Prostate gland (tissue), 2 donors: ENCODE results near the gene SCGN. TPM values are rescaled to one million over a fixed set of nuclear protein-coding genes. Genes with fewer than 3 reads are reported as not detected.
A peak's percentile ranks its signal among the peaks of the same experiment; 100 is the strongest.

ENCODE experiments used
- DNase-seq: peaks from one replicate; pipeline ENCODE4 v3.0.0-alpha.2; 2019; ENCODE audit warnings: low spot score
- H3K27ac ChIP-seq, 2 donors: fragments of 200-600 bp; sonication (generic); 2 replicates each; pipeline ENCODE4 v1.5.1; 2017 to 2019
- H3K27me3 ChIP-seq: fragments of 200-600 bp; sonication (generic); replicated peaks from 2 replicates; pipeline ENCODE4 v1.5.1; 2019; ENCODE audit not compliant: insufficient read depth
- H3K36me3 ChIP-seq, 2 donors: fragments of 200-600 bp; sonication (generic); 1 replicate in 1 of 2; 2 replicates in 1 of 2; pipeline versions ENCODE4 v1.5.1 to v1.8.1; 2017 to 2019
- H3K4me1 ChIP-seq: fragments of 200-600 bp; sonication (generic); replicated peaks from 2 replicates; pipeline ENCODE4 v1.5.1; 2019
- H3K4me3 ChIP-seq, 2 donors: fragments of 200-600 bp; sonication (generic); 2 replicates each; pipeline ENCODE4 v1.5.1; 2017 to 2019
- H3K9me3 ChIP-seq: fragments of 200-600 bp; sonication (generic); 2 replicates; pipeline ENCODE4 v1.5.1; 2017
- CTCF ChIP-seq, 4 experiments: fragments of 200-600 bp in 2 of 4; fragments of 450-650 bp in 2 of 4; sonication (generic) in 2 of 4; IDR thresholded peaks; 1 replicate in 3 of 4; 2 replicates in 1 of 4; pipeline ENCODE4 v1.5.1; 2016 to 2019; ENCODE audit warnings: antibody characterized with exemption in 4 of 4, mild to moderate bottlenecking in 2 of 4, moderate library complexity in 2 of 4
- POLR2A ChIP-seq: fragments of 450-650 bp; IDR thresholded peaks from one replicate; pipeline ENCODE4 v1.6.1; 2016; ENCODE audit warnings: antibody characterized with exemption, mild to moderate bottlenecking
- POLR2AphosphoS5 ChIP-seq: sonication (generic); formaldehyde crosslinking; IDR thresholded peaks from one replicate; pipeline ENCODE4 v1.6.1; 2017; ENCODE audit warnings: antibody characterized with exemption
- WGBS: methylation state at CpG from one replicate; pipeline ENCODE4 v1.1.5; 2018; 5-methylcytosine and 5-hydroxymethylcytosine counted together
- intact Hi-C: fragments of 100-400 bp; cut with DNase I; formaldehyde crosslinking; loops from one replicate; pipeline ENCODE4 v1.14.2; 2022
- total RNA-seq, 2 donors: library from RNA; depleted of rRNA; stranded (reverse); fragments of >200 nt; gene quantifications; one replicate each; pipeline ENCODE4 v1.1.0, GENCODE V29; 2016

SCGN gene
- 1 to 10 TPM in 1 of 2 donors, not detected in 1; 2.6 TPM for total RNA-seq

GRCh38 chr6:25652007-25652515, at the start of gene SCGN:
Gene SCGN (plus strand): TSS chr6:25652215. CDS start chr6:25652404, 189 bp downstream.
- Histone ChIP-seq H3K4me1 (no peaks in the 10 kb centered on the region), H3K4me3 (peak within 1 kb of the TSS in 1 of 2 donors; percentile 19), H3K9me3 (no peaks in the 10 kb centered on the region), H3K27me3 (no peaks in the 10 kb centered on the region), H3K36me3 (no peaks in the 10 kb centered on the region), H3K27ac (no peak within 1 kb of the TSS)
- WGBS, result 4% methylated on average over 35 of the region's 35 CpGs
- DNase-seq, result peak; percentile 48
- TF ChIP-seq CTCF (IDR thresholded peaks at IDR 0.05) (no peak), POLR2AphosphoS5 (no peak), POLR2A (no peak)
- intact Hi-C loops, result no loop called here

- Histone ChIP-seq H3K27ac (no peak overlapping the region), H3K4me1 (peaks cover 3% of the 10 kb centered on the region), H3K4me3 (no peak overlapping the region), H3K27me3 (no peaks in the 10 kb centered on the region), H3K9me3 (no peaks in the 10 kb centered on the region), H3K36me3 (no peaks in the 10 kb centered on the region)
- TF ChIP-seq POLR2A, result no peak
- TF ChIP-seq POLR2AphosphoS5, result no peak
- no peak for TF ChIP-seq CTCF (IDR thresholded peaks at IDR 0.05)
- intact Hi-C loops, result loop anchor here (5.0 kb wide), 1 partner anchor 335 kb away; no protein-coding TSS in a partner anchor
- DNase-seq, result no peak
- 100% methylated on average over 1 of the region's 1 CpG for WGBS
Measured at GRCh38 chr6:25602674-25602982, 49.4 kb upstream of the SCGN start.

- WGBS, result 89% methylated on average over 1 of the region's 1 CpG
- Histone ChIP-seq H3K4me1 (peaks cover 3% of the 10 kb centered on the region), H3K36me3 (no peaks in the 10 kb centered on the region), H3K27me3 (no peaks in the 10 kb centered on the region), H3K27ac (no peak overlapping the region), H3K4me3 (no peak overlapping the region), H3K9me3 (no peaks in the 10 kb centered on the region)
- TF ChIP-seq POLR2A (no peak), CTCF (IDR thresholded peaks at IDR 0.05) (no peak), POLR2AphosphoS5 (no peak)
- no peak for DNase-seq
- intact Hi-C loops, result loop anchor here (5.0 kb wide), 1 partner anchor 336 kb away; no protein-coding TSS in a partner anchor
Measured at GRCh38 chr6:25603251-25603650, 48.8 kb upstream of the SCGN start.

GRCh38 chr6:25606151-25606550, 45.9 kb upstream of the SCGN start:
- H3K27me3 ChIP-seq, result no peaks in the 10 kb centered on the region
- 87% methylated on average over 11 of the region's 11 CpGs for WGBS
- intact Hi-C loops, result no loop called here
- DNase-seq, result no peak
- no peaks in the 10 kb centered on the region for H3K36me3 ChIP-seq
- H3K4me3 ChIP-seq, result no peak overlapping the region
- TF ChIP-seq POLR2A (no peak), CTCF (IDR thresholded peaks at IDR 0.05) (no peak)
- peaks cover 3% of the 10 kb centered on the region for H3K4me1 ChIP-seq
- no peaks in the 10 kb centered on the region for H3K9me3 ChIP-seq
- H3K27ac ChIP-seq, result no peak overlapping the region

GRCh38 chr6:25608558-25609174, 43.3 kb upstream of the SCGN start:
- TF ChIP-seq POLR2A, result no peak
- no peak for TF ChIP-seq CTCF (IDR thresholded peaks at IDR 0.05)
- no peak for TF ChIP-seq POLR2AphosphoS5
- WGBS, result 89% methylated on average over 5 of the region's 5 CpGs
- H3K27ac ChIP-seq, result no peak overlapping the region
- intact Hi-C loops, result no loop called here
- no peaks in the 10 kb centered on the region for H3K9me3 ChIP-seq
- no peak for DNase-seq
- no peaks in the 10 kb centered on the region for H3K36me3 ChIP-seq
- no peaks in the 10 kb centered on the region for H3K27me3 ChIP-seq
- no peaks in the 10 kb centered on the region for H3K4me1 ChIP-seq
- no peak overlapping the region for H3K4me3 ChIP-seq
